Kidney tubule cell (primary cell): ENCODE data around the gene UST.
A peak's percentile ranks its signal among the peaks of the same experiment; 100 is the strongest.
"Not testable (repeated sequence)": the region's sequence is repeated elsewhere in the genome, so short reads cannot be mapped to it uniquely, and the experiment has no call there.

Source experiments
- DNase-seq: peaks from one replicate; pipeline ENCODE4 v3.0.0-alpha.2; 2018; ENCODE audit warnings: low spot score

Gene UST

GRCh38 chr6:148736774-148737412, 9.9 kb upstream of the UST start:
- peak; percentile 56 for DNase-seq

GRCh38 chr6:148737806-148738205, 9.0 kb upstream of the UST start:
- DNase-seq, result no peak

GRCh38 chr6:148738946-148739821, 7.6 kb upstream of the UST start:
- DNase-seq, result no peak

GRCh38 chr6:148739822-148740128, 7.1 kb upstream of the UST start:
- no peak for DNase-seq

GRCh38 chr6:148743476-148743875, 3.4 kb upstream of the UST start:
- DNase-seq, result no peak

GRCh38 chr6:148745926-148746325, 904 bp upstream of the UST start:
- DNase-seq, result peak; percentile 10

GRCh38 chr6:148747145-148747470, 278 bp downstream of the UST start:
- peak; percentile 43 for DNase-seq

GRCh38 chr6:148747471-148748165, 788 bp downstream of the UST start:
- DNase-seq, result peak; percentile 16

GRCh38 chr6:148749674-148750073, 2.8 kb downstream of the UST start:
- DNase-seq, result no peak

GRCh38 chr6:148750838-148751792, 4.3 kb downstream of the UST start:
- no peak for DNase-seq

GRCh38 chr6:148751793-148752170, 5.0 kb downstream of the UST start:
- DNase-seq, result no peak

GRCh38 chr6:148755379-148755778, 8.5 kb downstream of the UST start:
- DNase-seq, result not testable (repeated sequence)

GRCh38 chr6:148757944-148758480, 11.2 kb downstream of the UST start:
- no peak for DNase-seq

- no peak for DNase-seq
Observed at GRCh38 chr6:148758492-148758891, 11.7 kb downstream of the UST start.

- DNase-seq, result no peak
Observed at GRCh38 chr6:148760258-148760534, 13.4 kb downstream of the UST start.

GRCh38 chr6:148760568-148761526, 14.0 kb downstream of the UST start:
- peak; percentile 48 for DNase-seq

- DNase-seq, result peak; percentile 9
Observed at GRCh38 chr6:148761527-148762011, 14.7 kb downstream of the UST start.

- DNase-seq, result no peak
Observed at GRCh38 chr6:148762231-148762630, 15.4 kb downstream of the UST start.

- DNase-seq, result peak; percentile 15
Observed at GRCh38 chr6:148764259-148765020, 17.6 kb downstream of the UST start.
